ENCODE results near the gene BRAF.

DNA sequence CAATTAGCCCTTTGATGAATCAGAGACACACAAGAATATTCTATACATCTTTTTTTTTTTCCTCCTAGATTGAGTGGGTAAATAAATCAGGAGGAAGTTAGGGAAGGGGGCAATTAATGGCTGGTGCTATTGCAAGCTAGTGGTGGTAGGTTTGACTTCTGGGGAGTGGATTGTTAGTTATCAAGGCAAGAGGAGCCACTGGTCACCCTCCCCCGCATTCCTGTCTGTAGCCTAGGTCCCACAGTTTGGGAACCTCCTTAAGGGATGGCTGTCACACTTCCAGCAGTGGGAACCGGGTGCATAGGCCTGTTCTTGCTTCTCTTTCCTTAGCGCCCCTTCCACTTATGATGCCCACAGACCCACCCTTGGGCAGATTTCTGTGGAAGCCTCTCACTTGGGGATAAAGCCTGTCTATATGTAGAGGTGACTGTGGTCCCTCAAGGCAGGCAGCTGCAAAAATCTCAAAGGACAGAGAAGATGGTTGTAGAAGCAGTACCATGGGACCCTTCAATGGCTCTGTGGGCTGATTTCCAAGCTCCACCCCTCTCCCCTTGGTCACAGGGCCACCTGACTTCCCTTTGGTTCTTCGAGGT is 254.3 kb downstream of the BRAF start:
- TF ChIP-seq POLR2A (IDR thresholded peaks at IDR 0.05) (no peak), POLR2AphosphoS5 (IDR thresholded peaks at IDR 0.05) (no peak)
